Measurements from ENCODE around the gene PTCH1.

The PTCH1 gene

DNA sequence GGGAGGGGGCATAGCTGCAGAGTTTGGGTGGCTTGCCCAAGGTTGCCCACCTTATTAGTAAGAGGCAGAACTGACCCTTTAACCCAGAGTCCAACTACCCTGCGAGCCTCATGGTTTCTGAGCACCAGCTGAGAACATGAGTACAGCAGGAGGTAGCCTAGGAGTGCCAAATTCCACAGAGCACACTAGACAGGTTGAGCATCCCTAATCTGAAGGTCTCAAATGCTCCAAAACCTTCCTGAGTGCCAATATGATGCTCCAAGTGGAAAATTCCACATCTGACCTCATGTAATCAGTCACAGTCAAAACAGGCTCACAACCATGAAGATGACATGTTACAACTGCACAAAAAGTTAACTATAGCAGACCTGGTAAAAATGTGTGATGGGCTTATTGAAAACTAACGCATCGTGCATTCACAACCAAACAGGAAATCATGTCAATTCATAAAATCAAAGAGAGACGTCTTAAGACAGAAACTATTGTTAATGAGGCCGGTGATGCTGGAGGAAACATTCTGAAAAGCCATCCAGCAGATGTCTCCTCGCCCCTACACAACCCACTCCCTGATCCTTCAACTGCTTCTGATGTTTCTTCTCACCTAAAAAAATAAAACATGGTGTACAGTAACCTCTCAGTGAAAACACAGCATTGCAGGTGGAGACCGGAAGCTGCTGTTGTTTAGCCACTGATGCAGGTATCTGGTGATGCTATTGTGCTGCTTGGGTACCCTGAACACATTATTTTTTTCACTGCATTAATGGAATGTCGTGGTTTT is 25.0 kb downstream of the PTCH1 start:
- Histone ChIP-seq H3K4me1 (ENCODE audit: control insufficient read depth in 5 of 5, insufficient read depth in 5 of 5, low read length in 5 of 5) (no peaks in the 10 kb centered on the region), H3K4me3 (ENCODE audit: low read depth in 1 of 5, low read length in 5 of 5) (no peak overlapping the region), H3K27me3 (ENCODE audit: control insufficient read depth in 5 of 5, insufficient read depth in 4 of 5, low read length in 5 of 5) (no peaks in the 10 kb centered on the region), H3K27ac (ENCODE audit: low read depth, low read length) (no peak overlapping the region), H3K9me3 (ENCODE audit: control insufficient read depth in 5 of 5, low read length in 5 of 5) (no peaks in the 10 kb centered on the region), H3K36me3 (ENCODE audit: control insufficient read depth in 5 of 5, insufficient read depth in 5 of 5, low read length in 5 of 5) (peaks cover 0 to 7% (median 4%) of the 10 kb centered on the region in 5 donors), H3K9ac (ENCODE audit: low read length in 5 of 5) (no peak overlapping the region)

DNA sequence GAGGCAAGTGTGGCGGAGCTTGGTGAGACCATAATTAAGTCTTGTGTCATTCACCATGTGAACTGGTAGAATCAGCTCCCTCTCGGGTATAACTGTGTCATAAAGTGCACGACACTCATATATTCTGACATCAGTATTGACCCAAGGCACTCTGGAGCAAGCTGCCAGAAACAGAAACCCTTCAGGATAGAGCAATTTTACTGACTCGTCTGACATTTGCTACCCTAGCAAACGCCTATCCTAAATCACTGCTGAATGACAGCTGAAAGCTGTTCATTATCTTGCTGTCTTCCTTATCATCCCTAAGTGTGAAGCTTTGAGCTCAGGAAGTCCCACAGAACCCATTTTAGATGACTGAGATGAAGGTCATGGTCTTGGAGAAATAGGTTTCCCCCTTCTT is 27.8 kb downstream of the PTCH1 start:
- H3K27me3 ChIP-seq (ENCODE audit: control insufficient read depth in 5 of 5, insufficient read depth in 4 of 5, low read length in 5 of 5) = no peaks in the 10 kb centered on the region

DNA sequence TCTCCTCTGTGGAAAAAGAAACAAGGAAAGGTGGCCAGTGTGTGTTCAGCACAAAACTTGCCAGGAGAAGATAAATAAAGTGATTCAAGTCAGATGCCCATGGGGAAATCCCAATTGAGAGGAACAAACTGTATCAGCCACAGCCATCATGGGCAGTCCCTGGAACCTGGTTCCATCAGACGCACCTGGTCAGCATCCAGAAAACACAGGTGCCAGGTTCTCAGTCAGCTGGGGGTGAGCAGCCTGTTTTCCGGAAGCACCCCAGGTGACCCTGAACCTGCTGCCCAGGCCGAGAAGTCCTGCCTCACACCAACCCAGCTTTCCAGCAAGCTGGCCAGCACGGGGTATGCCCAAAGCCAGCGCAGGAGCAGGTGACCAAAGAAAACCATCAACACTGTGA is 30.5 kb downstream of the PTCH1 start:
- H3K4me3 ChIP-seq (ENCODE audit: low read depth in 1 of 5, low read length in 5 of 5) = no peak overlapping the region
- no peaks in the 10 kb centered on the region for H3K27me3 ChIP-seq (ENCODE audit: control insufficient read depth in 5 of 5, insufficient read depth in 4 of 5, low read length in 5 of 5)
- no peak overlapping the region for H3K27ac ChIP-seq (ENCODE audit: low read depth, low read length)
- H3K9me3 ChIP-seq (ENCODE audit: control insufficient read depth in 5 of 5, low read length in 5 of 5) = no peaks in the 10 kb centered on the region
- no peaks in the 10 kb centered on the region for H3K36me3 ChIP-seq (ENCODE audit: control insufficient read depth in 5 of 5, insufficient read depth in 5 of 5, low read length in 5 of 5)
- H3K4me1 ChIP-seq (ENCODE audit: control insufficient read depth in 5 of 5, insufficient read depth in 5 of 5, low read length in 5 of 5) = peaks cover 0 to 5% (median 0%) of the 10 kb centered on the region in 5 donors
- H3K9ac ChIP-seq (ENCODE audit: low read length in 5 of 5) = no peak overlapping the region

More for the DNA sequence above, 27.8 kb downstream of the PTCH1 start:
- Histone ChIP-seq H3K4me1 (ENCODE audit: control insufficient read depth in 5 of 5, insufficient read depth in 5 of 5, low read length in 5 of 5) (peaks cover 0 to 5% (median 0%) of the 10 kb centered on the region in 5 donors), H3K9ac (ENCODE audit: low read length in 5 of 5) (no peak overlapping the region), H3K36me3 (ENCODE audit: control insufficient read depth in 5 of 5, insufficient read depth in 5 of 5, low read length in 5 of 5) (peaks cover 0 to 2% (median 0%) of the 10 kb centered on the region in 5 donors), H3K4me3 (ENCODE audit: low read depth in 1 of 5, low read length in 5 of 5) (no peak overlapping the region), H3K27ac (ENCODE audit: low read depth, low read length) (no peak overlapping the region), H3K9me3 (ENCODE audit: control insufficient read depth in 5 of 5, low read length in 5 of 5) (no peaks in the 10 kb centered on the region)

GRCh38 chr9:95484225-95484624 is 32.5 kb downstream of the PTCH1 start:
- H3K27ac ChIP-seq (ENCODE audit: low read depth, low read length) = no peak overlapping the region
- no peak overlapping the region for H3K9ac ChIP-seq (ENCODE audit: low read length in 5 of 5)
- peaks cover 0 to 5% (median 0%) of the 10 kb centered on the region in 5 donors for H3K4me1 ChIP-seq (ENCODE audit: control insufficient read depth in 5 of 5, insufficient read depth in 5 of 5, low read length in 5 of 5)
- no peaks in the 10 kb centered on the region for H3K9me3 ChIP-seq (ENCODE audit: control insufficient read depth in 5 of 5, low read length in 5 of 5)
- no peak overlapping the region for H3K4me3 ChIP-seq (ENCODE audit: low read depth in 1 of 5, low read length in 5 of 5)
- peaks cover 5 to 13% (median 12%) of the 10 kb centered on the region in 5 donors for H3K36me3 ChIP-seq (ENCODE audit: control insufficient read depth in 5 of 5, insufficient read depth in 5 of 5, low read length in 5 of 5)
- H3K27me3 ChIP-seq (ENCODE audit: control insufficient read depth in 5 of 5, insufficient read depth in 4 of 5, low read length in 5 of 5) = no peaks in the 10 kb centered on the region

DNA sequence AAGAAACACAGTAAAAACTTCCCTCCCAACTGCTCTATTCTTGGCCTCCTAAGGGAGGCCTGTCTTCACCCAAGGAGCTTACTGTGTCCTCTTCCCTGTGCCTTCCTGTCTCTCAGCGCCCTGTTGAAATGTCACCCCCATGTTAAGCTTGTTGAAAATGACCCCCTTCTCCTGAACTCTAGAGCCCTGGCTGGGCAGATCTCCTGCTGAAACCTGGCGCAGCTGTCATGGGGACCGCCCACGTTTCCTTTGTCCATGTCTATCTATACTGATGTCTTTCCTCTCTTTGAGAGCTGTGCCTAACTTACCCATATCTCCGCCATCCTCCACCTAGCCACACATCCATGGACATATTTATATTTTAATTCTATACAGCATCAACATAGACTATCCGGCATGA is 33.3 kb downstream of the PTCH1 start:
- no peak overlapping the region for H3K9ac ChIP-seq (ENCODE audit: low read length in 5 of 5)
- no peak overlapping the region for H3K4me3 ChIP-seq (ENCODE audit: low read depth in 1 of 5, low read length in 5 of 5)
- no peaks in the 10 kb centered on the region for H3K9me3 ChIP-seq (ENCODE audit: control insufficient read depth in 5 of 5, low read length in 5 of 5)
- H3K27ac ChIP-seq (ENCODE audit: low read depth, low read length) = no peak overlapping the region
- peaks cover 5 to 20% (median 18%) of the 10 kb centered on the region in 5 donors for H3K36me3 ChIP-seq (ENCODE audit: control insufficient read depth in 5 of 5, insufficient read depth in 5 of 5, low read length in 5 of 5)
- H3K27me3 ChIP-seq (ENCODE audit: control insufficient read depth in 5 of 5, insufficient read depth in 4 of 5, low read length in 5 of 5) = no peaks in the 10 kb centered on the region
- H3K4me1 ChIP-seq (ENCODE audit: control insufficient read depth in 5 of 5, insufficient read depth in 5 of 5, low read length in 5 of 5) = peaks cover 0 to 5% (median 0%) of the 10 kb centered on the region in 5 donors

- Histone ChIP-seq H3K9me3 (ENCODE audit: control insufficient read depth in 5 of 5, low read length in 5 of 5) (no peaks in the 10 kb centered on the region), H3K27ac (ENCODE audit: low read depth, low read length) (no peak overlapping the region), H3K9ac (ENCODE audit: low read length in 5 of 5) (no peak overlapping the region), H3K4me3 (ENCODE audit: low read depth in 1 of 5, low read length in 5 of 5) (no peak overlapping the region), H3K27me3 (ENCODE audit: control insufficient read depth in 5 of 5, insufficient read depth in 4 of 5, low read length in 5 of 5) (no peaks in the 10 kb centered on the region), H3K4me1 (ENCODE audit: control insufficient read depth in 5 of 5, insufficient read depth in 5 of 5, low read length in 5 of 5) (peaks cover 0 to 5% (median 0%) of the 10 kb centered on the region in 5 donors), H3K36me3 (ENCODE audit: control insufficient read depth in 5 of 5, insufficient read depth in 5 of 5, low read length in 5 of 5) (peaks cover 5 to 28% (median 26%) of the 10 kb centered on the region in 5 donors)
Observed at GRCh38 chr9:95482621-95483020, 34.1 kb downstream of the PTCH1 start.

- no peak overlapping the region for H3K9ac ChIP-seq (ENCODE audit: low read length in 5 of 5)
- H3K4me3 ChIP-seq (ENCODE audit: low read depth in 1 of 5, low read length in 5 of 5) = no peak overlapping the region
- peaks cover 0 to 5% (median 0%) of the 10 kb centered on the region in 5 donors for H3K4me1 ChIP-seq (ENCODE audit: control insufficient read depth in 5 of 5, insufficient read depth in 5 of 5, low read length in 5 of 5)
- peaks cover 5 to 44% (median 42%) of the 10 kb centered on the region in 5 donors for H3K36me3 ChIP-seq (ENCODE audit: control insufficient read depth in 5 of 5, insufficient read depth in 5 of 5, low read length in 5 of 5)
- H3K9me3 ChIP-seq (ENCODE audit: control insufficient read depth in 5 of 5, low read length in 5 of 5) = no peaks in the 10 kb centered on the region
- H3K27me3 ChIP-seq (ENCODE audit: control insufficient read depth in 5 of 5, insufficient read depth in 4 of 5, low read length in 5 of 5) = no peaks in the 10 kb centered on the region
- H3K27ac ChIP-seq (ENCODE audit: low read depth, low read length) = no peak overlapping the region
Observed at GRCh38 chr9:95481000-95481399, 35.8 kb downstream of the PTCH1 start.

- Histone ChIP-seq H3K4me3 (ENCODE audit: low read depth in 1 of 5, low read length in 5 of 5) (no peak overlapping the region), H3K36me3 (ENCODE audit: control insufficient read depth in 5 of 5, insufficient read depth in 5 of 5, low read length in 5 of 5) (peaks cover 5 to 51% (median 49%) of the 10 kb centered on the region in 5 donors), H3K9ac (ENCODE audit: low read length in 5 of 5) (no peak overlapping the region), H3K27ac (ENCODE audit: low read depth, low read length) (no peak overlapping the region), H3K27me3 (ENCODE audit: control insufficient read depth in 5 of 5, insufficient read depth in 4 of 5, low read length in 5 of 5) (no peaks in the 10 kb centered on the region), H3K9me3 (ENCODE audit: control insufficient read depth in 5 of 5, low read length in 5 of 5) (no peaks in the 10 kb centered on the region), H3K4me1 (ENCODE audit: control insufficient read depth in 5 of 5, insufficient read depth in 5 of 5, low read length in 5 of 5) (peaks cover 0 to 5% (median 0%) of the 10 kb centered on the region in 5 donors)
Observed at GRCh38 chr9:95480346-95480745, 36.4 kb downstream of the PTCH1 start.

GRCh38 chr9:95479330-95479729 is 37.4 kb downstream of the PTCH1 start:
- no peak overlapping the region for H3K9ac ChIP-seq (ENCODE audit: low read length in 5 of 5)
- H3K36me3 ChIP-seq (ENCODE audit: control insufficient read depth in 5 of 5, insufficient read depth in 5 of 5, low read length in 5 of 5) = peaks cover 10 to 60% (median 57%) of the 10 kb centered on the region in 5 donors
- H3K4me3 ChIP-seq (ENCODE audit: low read depth in 1 of 5, low read length in 5 of 5) = no peak overlapping the region
- no peaks in the 10 kb centered on the region for H3K27me3 ChIP-seq (ENCODE audit: control insufficient read depth in 5 of 5, insufficient read depth in 4 of 5, low read length in 5 of 5)
- H3K9me3 ChIP-seq (ENCODE audit: control insufficient read depth in 5 of 5, low read length in 5 of 5) = no peaks in the 10 kb centered on the region
- no peak overlapping the region for H3K27ac ChIP-seq (ENCODE audit: low read depth, low read length)
- H3K4me1 ChIP-seq (ENCODE audit: control insufficient read depth in 5 of 5, insufficient read depth in 5 of 5, low read length in 5 of 5) = peaks cover 0 to 3% (median 0%) of the 10 kb centered on the region in 5 donors

GRCh38 chr9:95478335-95478734 is 38.4 kb downstream of the PTCH1 start:
- Histone ChIP-seq H3K4me1 (ENCODE audit: control insufficient read depth in 5 of 5, insufficient read depth in 5 of 5, low read length in 5 of 5) (no peaks in the 10 kb centered on the region), H3K36me3 (ENCODE audit: control insufficient read depth in 5 of 5, insufficient read depth in 5 of 5, low read length in 5 of 5) (peaks cover 13 to 66% (median 64%) of the 10 kb centered on the region in 5 donors), H3K4me3 (ENCODE audit: low read depth in 1 of 5, low read length in 5 of 5) (no peak overlapping the region), H3K27me3 (ENCODE audit: control insufficient read depth in 5 of 5, insufficient read depth in 4 of 5, low read length in 5 of 5) (no peaks in the 10 kb centered on the region), H3K9me3 (ENCODE audit: control insufficient read depth in 5 of 5, low read length in 5 of 5) (no peaks in the 10 kb centered on the region), H3K27ac (ENCODE audit: low read depth, low read length) (no peak overlapping the region), H3K9ac (ENCODE audit: low read length in 5 of 5) (no peak overlapping the region)

Data from subcutaneous abdominal adipose tissue (tissue), 5 donors.